Measurements from ENCODE around the gene LRP8. TPM values are rescaled to one million over a fixed set of nuclear protein-coding genes. Genes with fewer than 3 reads are reported as not detected.

The LRP8 gene
- total RNA-seq, 1 donor from 2014 or later: 15.6 TPM

DNA sequence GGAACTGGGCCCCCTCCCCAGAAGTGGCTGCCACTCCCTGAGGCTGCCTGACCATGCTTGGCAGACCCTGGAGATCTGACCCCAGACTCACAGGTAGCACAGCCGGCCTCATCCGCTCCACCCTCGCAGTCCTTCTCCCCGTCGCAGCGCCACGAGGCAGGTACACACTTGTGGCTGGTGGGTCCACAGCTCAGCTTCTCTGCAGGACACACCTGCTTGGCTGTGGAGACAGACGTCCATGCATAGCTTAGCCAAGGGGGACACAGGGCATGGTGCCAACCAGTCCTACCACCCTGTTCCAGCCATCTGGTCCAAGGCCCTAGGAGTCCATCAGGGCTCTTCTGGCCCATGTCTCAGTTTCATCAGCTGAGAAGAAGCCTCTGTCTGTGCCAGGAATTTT, 47.4 kb downstream of the LRP8 start:
- H3K4me3 ChIP-seq: no peak overlapping the region
- H3K27ac ChIP-seq: no peak overlapping the region

DNA sequence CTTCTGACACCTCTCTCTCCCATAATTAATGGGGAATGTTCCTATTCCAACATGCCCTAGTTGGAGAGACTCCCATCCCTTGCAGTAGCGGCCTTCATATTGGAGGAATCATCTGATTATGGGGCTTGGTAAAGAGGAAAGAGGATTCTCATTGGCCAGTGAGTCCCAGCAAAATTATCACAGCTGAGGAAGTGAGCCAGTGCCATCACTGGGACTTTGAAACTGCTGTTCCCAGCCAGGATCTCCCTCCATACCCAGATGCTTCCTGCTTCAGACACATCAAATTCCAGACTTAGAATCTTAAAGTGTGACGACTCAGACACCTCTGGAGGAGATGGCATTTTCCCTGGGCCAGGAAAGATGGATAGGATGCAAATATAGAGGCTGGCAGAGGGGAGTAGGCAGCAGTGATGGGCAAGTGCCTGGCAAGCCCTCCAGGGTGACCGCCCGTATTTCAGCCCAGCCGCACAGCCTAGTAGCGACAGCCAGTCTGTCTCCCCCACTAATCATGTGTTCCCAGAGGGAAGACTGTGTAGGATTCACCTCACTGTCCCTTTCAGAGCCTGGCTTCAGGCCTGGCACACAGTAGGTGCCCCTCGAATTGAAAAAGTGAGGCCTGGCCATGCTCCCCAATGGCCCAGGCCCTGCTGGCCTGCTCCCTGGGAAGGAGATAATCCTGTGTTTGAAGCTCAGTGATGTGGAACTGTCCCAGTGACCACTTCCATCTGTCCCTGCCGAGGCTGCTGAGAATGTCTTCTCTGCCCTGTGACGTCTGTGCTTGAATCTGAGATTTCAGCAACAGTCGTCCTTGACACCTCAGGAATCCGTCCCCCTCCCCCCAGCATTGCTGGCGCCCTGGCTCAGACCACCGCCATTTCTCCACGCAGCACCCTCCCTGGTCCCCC, 48.3 kb downstream of the LRP8 start:
- TF ChIP-seq EZH2phosphoT487 (IDR thresholded peaks at IDR 0.05) (no peak), EZH2 (IDR thresholded peaks at IDR 0.05) (no peak)
- TF ChIP-seq, protein P1, sequence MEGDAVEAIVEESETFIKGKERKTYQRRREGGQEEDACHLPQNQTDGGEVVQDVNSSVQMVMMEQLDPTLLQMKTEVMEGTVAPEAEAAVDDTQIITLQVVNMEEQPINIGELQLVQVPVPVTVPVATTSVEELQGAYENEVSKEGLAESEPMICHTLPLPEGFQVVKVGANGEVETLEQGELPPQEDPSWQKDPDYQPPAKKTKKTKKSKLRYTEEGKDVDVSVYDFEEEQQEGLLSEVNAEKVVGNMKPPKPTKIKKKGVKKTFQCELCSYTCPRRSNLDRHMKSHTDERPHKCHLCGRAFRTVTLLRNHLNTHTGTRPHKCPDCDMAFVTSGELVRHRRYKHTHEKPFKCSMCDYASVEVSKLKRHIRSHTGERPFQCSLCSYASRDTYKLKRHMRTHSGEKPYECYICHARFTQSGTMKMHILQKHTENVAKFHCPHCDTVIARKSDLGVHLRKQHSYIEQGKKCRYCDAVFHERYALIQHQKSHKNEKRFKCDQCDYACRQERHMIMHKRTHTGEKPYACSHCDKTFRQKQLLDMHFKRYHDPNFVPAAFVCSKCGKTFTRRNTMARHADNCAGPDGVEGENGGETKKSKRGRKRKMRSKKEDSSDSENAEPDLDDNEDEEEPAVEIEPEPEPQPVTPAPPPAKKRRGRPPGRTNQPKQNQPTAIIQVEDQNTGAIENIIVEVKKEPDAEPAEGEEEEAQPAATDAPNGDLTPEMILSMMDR (IDR thresholded peaks at IDR 0.05): no peak
- H3K36me3 ChIP-seq: no peaks in the 10 kb centered on the region

More for the DNA sequence above, 47.4 kb downstream of the LRP8 start:
- no peaks in the 10 kb centered on the region for H4K20me1 ChIP-seq (ENCODE audit: low read depth)
- peaks cover 2% of the 10 kb centered on the region for H3F3A ChIP-seq (ENCODE audit: low read depth)
- H3K27me3 Mint-ChIP-seq (ENCODE audit: insufficient read depth, low read depth): no peaks in the 10 kb centered on the region
- no peaks in the 10 kb centered on the region for H3K4me1 ChIP-seq
- H3K4me2 ChIP-seq: no peak overlapping the region
- no peaks in the 10 kb centered on the region for H3K79me2 ChIP-seq (ENCODE audit: low read depth)
- DNase-seq (ENCODE audit: low spot score): no peak
- no peaks in the 10 kb centered on the region for H3K36me3 ChIP-seq
- TF ChIP-seq EZH2 (IDR thresholded peaks at IDR 0.05): no peak
- no peak for TF ChIP-seq EZH2phosphoT487 (IDR thresholded peaks at IDR 0.05)
- TF ChIP-seq, protein P1 (IDR thresholded peaks at IDR 0.05): no peak
- H3K36me3 Mint-ChIP-seq: peaks cover 16% of the 10 kb centered on the region
- no peaks in the 10 kb centered on the region for H3K9me3 Mint-ChIP-seq
- H3K27me3 ChIP-seq: no peaks in the 10 kb centered on the region
- H2AFZ ChIP-seq (replicated peaks): no peak overlapping the region
- no peak overlapping the region for H3K9ac ChIP-seq
- H3K4me1 Mint-ChIP-seq: peaks cover 19% of the 10 kb centered on the region
- peak overlapping the region; percentile 76 for H3K27ac Mint-ChIP-seq
- no peaks in the 10 kb centered on the region for H3K9me3 ChIP-seq (ENCODE audit: low read depth)
- no peak overlapping the region for H3K4me3 Mint-ChIP-seq

GRCh38 chr1:53278298-53278725, 49.6 kb downstream of the LRP8 start:
- Histone ChIP-seq H4K20me1 (ENCODE audit: low read depth) (no peaks in the 10 kb centered on the region), H3K27ac (no peak overlapping the region), H3F3A (ENCODE audit: low read depth) (peaks cover 2% of the 10 kb centered on the region), H3K79me2 (ENCODE audit: low read depth) (no peaks in the 10 kb centered on the region), H2AFZ (replicated peaks) (no peak overlapping the region), H3K27me3 (no peaks in the 10 kb centered on the region), H3K36me3 (no peaks in the 10 kb centered on the region), H3K9me3 (ENCODE audit: low read depth) (no peaks in the 10 kb centered on the region), H3K4me1 (no peaks in the 10 kb centered on the region), H3K4me3 (no peak overlapping the region), H3K9ac (no peak overlapping the region), H3K4me2 (no peak overlapping the region)
- Mint-ChIP-seq H3K9me3 (no peaks in the 10 kb centered on the region), H3K4me3 (no peak overlapping the region), H3K4me1 (peaks cover 19% of the 10 kb centered on the region), H3K36me3 (peaks cover 11% of the 10 kb centered on the region), H3K27me3 (ENCODE audit: insufficient read depth, low read depth) (no peaks in the 10 kb centered on the region), H3K27ac (no peak overlapping the region)
- DNase-seq (ENCODE audit: low spot score): peak; percentile 68
- TF ChIP-seq EZH2phosphoT487 (IDR thresholded peaks at IDR 0.05): no peak
- TF ChIP-seq, protein P1 (IDR thresholded peaks at IDR 0.05): peak; percentile 96

More for the DNA sequence above, 48.3 kb downstream of the LRP8 start:
- Mint-ChIP-seq H3K36me3 (peaks cover 12% of the 10 kb centered on the region), H3K27ac (peak overlapping the region; percentile 76), H3K27me3 (ENCODE audit: insufficient read depth, low read depth) (no peaks in the 10 kb centered on the region), H3K4me1 (peaks cover 19% of the 10 kb centered on the region), H3K4me3 (peak overlapping the region; percentile 21), H3K9me3 (no peaks in the 10 kb centered on the region)
- H3K4me2 ChIP-seq: no peak overlapping the region
- H3F3A ChIP-seq (ENCODE audit: low read depth): peaks cover 2% of the 10 kb centered on the region
- no peaks in the 10 kb centered on the region for H3K79me2 ChIP-seq (ENCODE audit: low read depth)
- H2AFZ ChIP-seq (replicated peaks): no peak overlapping the region
- H3K27ac ChIP-seq: peak overlapping the region; percentile 20
- no peak overlapping the region for H3K9ac ChIP-seq
- no peaks in the 10 kb centered on the region for H3K9me3 ChIP-seq (ENCODE audit: low read depth)
- no peaks in the 10 kb centered on the region for H3K27me3 ChIP-seq
- no peak for DNase-seq (ENCODE audit: low spot score)
- H3K4me3 ChIP-seq: no peak overlapping the region
- H3K4me1 ChIP-seq: no peaks in the 10 kb centered on the region
- no peaks in the 10 kb centered on the region for H4K20me1 ChIP-seq (ENCODE audit: low read depth)
